Measurements from ENCODE around the gene OXSR1.
"Not testable (repeated sequence)": the region's sequence is repeated elsewhere in the genome, so short reads cannot be mapped to it uniquely, and the experiment has no call there.

The OXSR1 gene

DNA sequence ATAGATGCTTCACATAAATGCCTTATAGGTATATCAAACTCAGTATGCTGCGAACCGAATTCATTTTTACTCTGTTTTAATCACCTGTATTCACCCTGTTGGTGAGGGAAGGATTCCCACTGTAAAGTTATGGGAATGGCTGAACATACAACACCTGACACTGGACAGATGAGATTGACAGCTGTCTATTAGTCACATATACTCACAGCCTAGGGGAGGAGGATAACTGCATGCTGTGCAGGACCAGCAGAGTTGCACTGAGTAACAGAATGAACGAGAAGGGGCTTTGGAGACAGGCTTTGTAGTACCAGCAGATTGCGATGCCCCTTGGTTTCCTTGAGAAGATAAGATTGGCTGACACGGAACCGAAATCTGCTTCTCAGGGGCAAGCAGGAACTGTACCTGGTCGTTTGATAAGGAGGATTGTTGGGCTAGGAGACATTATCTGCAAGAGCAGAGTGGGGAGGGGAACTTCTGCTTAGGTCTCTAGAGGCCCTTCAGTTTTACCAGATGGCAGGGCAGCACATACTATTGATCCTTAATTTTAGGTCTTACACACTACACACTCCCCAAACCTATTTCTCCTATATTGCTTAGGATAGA is 56.8 kb downstream of the OXSR1 start:
- DNase-seq (ENCODE audit: low read depth in 3 of 3) = no peak

DNA sequence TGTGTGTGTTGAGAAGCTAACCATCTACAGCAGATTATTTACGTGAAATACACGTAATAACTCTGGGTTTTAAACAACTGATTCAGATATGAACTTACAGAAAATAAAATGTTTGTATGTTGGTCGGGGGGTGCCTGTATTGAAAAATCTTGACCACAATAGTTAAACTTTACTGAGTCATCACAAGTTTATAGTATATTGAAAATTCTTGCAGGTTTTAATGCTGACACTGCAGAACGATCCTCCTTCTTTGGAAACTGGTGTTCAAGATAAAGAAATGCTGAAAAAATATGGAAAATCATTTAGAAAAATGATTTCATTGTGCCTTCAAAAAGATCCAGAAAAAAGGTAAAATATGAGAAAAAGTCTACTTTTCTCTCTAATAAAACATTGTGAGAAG is 59.0 kb downstream of the OXSR1 start:
- DNase-seq (ENCODE audit: low read depth in 3 of 3) = no peak

DNA sequence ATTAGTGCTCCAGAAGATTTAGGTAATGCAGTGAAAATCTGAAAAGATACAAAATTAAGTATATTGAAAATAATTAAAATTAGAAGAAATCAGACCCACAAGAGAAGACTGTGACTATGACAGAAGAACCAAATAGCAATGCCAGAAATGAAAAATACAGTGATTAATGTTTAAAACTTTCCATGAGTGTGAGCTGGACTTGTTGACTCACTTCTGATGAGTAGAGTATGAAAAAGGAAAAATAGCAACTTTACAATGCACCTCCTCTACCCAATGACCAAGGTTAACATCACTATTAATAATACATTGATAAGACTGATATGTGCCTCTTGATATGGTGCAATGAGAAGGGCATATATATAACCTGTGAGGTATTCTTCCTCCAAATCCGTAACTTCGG is 60.9 kb downstream of the OXSR1 start:
- DNase-seq (ENCODE audit: low read depth in 3 of 3) = no peak

DNA sequence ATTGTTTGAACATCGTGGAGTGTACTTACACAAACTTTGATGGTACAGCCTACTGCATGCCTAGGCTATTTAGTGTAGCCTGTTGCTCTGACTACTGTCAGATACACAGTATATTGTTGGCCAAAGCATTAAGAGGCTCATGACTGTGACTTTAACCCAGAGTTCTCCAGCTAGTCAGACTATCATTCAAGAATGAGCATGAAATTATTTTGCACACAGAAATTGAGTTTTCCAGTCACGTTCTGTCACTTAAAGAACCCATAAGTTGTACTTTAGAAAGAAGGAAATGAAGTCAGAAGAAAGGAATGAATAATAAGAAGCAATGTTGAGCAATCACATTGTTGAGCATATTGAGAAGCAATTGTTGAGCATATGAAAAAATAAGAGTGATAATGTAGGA is 62.7 kb downstream of the OXSR1 start:
- DNase-seq (ENCODE audit: low read depth in 3 of 3) = no peak

DNA sequence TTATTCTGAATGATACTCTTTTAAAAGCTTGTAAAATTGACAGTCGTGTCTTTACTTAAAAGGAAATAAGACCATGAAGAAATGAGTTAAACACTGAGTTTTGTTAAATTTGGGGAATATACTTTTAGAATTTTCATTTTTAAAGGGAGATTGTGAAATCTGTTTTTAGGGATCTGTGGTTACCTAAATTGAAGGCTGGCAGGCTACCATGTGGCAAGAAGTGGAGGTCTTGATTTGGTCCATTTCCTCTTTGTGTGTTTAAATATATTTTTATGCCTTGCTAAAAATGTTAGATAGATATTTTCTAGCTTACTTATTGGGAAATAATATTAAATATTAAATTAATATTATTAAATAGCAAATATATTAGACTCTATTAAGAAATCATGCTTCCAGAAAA is 63.7 kb downstream of the OXSR1 start:
- DNase-seq (ENCODE audit: low read depth in 3 of 3) = no peak

DNA sequence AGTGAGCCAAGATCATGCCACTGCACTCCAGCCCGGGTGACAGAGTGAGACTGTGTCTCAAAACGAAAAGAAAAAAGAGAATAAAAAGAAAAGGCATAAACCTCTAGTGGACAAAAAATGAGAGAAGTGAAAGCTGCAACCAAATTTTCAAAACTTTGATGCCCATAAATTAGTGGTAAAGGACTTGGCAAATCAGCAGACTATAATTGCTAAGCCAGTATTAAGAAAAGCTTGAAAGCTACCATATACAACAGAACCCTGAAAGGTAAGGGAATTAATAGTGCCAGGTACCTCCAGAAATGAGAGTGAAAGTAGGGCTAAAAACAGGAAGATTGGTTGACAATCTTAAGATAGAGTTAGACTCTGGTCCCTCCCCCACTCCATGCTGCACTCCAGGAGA is 67.4 kb downstream of the OXSR1 start:
- DNase-seq (ENCODE audit: low read depth in 3 of 3) = no peak

DNA sequence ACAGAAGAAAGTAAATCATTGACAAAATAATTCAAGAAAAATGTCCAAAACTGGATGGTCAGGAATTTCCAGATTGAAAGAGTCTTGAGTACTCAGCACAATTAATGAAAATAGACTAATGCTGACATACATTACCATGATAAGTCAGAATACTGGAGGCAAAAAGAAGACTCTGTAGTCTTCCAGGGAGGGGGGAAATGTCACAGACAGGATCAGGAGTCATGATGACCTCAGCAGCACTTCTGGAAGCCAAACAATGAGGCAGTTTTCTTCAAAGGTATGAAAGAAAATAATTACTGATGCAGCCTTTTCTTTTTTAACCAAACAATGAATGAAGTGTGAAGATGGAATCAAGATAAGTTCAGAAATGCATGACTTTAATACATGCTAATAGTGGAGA is 70.1 kb downstream of the OXSR1 start:
- no peak for DNase-seq (ENCODE audit: low read depth in 3 of 3)

DNA sequence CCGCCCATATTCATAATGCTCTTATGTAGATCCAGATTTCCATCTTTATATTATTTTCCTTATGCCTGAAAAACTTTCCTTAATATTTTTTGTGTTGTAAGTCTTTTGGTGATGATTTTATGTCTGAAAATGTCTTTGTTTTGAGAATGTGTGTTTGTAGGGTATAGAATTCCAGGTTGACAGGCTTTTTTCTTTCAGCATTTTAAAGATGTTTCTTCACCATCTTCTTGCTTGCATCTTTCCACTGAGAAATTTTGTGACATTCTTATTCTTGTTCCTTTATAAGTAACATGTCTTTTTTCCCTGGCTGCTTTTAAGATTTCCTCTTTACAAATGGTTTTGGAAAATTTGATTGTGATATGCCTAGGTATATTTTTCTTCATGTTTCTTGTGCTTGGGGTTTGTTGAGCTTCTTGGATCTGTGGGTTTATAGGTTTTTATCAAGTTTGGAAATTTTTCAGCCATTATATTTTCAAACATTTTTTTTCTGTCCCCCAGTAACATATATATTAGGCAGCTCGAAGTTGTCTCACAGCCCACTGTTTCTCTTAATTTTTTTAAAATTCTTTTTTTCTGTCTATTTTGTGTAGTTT is 73.2 kb downstream of the OXSR1 start:
- no peak for DNase-seq (ENCODE audit: low read depth in 3 of 3)

DNA sequence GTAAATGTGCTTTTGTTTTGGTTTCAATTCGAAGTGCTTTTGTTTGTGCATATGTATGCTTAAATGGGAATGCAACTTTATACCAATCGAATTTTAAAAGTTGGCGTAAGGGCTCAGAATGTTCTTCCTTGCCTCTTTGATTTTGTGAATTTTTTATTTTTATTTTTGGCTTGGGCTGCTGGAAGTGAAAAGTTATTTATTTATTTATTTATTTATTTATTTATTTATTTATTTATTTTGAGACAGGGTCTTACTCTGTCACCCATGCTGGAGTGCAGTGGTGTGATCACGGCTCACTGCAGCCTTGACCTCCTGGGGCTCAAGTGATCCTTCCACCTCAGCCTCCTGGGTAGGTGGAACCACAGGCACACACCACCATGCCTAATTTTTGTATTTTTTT is 77.5 kb downstream of the OXSR1 start:
- DNase-seq (ENCODE audit: low read depth in 3 of 3) = not testable (repeated sequence)

DNA sequence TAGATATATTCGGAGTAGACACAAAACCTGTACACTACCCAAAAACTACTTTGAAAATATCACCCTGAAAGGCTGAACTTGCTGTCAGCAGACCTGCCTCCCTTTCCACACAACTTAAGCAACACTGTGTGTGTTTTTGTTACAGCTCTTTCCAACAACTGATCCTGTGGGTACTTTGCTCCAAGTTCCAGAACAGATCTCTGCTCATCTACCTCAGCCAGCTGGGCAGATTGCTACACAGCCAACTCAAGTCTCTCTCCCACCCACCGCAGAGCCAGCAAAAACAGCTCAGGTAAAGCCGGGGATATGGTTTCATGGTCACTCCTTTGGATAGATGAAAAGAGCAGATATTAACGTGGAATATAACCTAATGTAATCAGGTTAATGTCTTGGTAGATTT is 80.6 kb downstream of the OXSR1 start:
- no peak for DNase-seq (ENCODE audit: low read depth in 3 of 3)

DNA sequence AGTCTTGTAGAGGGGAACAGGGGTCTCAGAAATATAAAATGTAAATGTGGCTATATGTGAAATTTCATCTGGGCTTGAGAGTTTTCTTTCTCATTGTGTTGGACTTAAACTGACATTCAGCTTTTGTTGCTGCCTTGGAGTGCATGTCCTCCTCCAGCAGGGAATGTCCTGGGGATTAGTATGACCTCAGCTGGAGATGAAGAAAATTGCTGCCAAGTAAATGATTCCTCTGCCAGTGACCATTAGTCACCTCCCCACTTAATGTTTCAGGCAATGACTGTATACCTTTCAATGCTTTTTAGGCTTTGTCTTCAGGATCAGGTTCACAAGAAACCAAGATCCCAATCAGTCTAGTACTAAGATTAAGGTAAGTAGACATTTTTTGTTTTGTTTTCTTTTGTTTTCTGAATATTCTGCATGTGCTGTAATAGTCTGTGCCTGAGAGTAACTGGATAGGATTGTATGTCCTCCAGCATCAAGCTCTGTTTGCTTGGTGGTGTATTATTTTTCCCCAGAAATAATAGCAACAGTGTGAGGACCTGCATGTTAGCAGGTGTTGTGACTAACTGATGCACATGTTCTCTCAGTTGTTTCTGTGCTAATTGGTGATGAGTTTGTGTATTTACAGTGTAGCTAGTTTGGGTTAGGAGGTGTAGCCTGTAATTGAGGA is 82.2 kb downstream of the OXSR1 start:
- DNase-seq (ENCODE audit: low read depth in 3 of 3) = no peak

DNA sequence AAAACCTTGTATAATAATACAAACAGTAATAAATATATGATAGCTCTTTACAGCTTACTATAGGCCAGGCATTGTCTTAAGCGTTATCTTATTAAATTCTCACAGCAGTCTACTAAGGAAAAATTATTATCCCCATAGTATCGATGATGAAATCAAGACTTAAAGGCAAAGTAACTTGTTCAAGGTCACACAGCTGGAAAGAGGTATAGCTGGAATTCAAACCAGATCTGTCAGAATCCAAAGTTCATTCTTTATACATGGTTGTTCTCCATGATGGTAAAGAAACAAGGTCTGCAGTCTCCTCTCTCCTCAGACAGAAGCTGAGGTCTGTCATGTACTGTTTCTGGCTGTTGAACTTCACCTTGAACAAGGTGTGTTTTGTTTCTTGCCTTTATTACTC is 84.9 kb downstream of the OXSR1 start:
- DNase-seq (ENCODE audit: low read depth in 3 of 3) = no peak

DNA sequence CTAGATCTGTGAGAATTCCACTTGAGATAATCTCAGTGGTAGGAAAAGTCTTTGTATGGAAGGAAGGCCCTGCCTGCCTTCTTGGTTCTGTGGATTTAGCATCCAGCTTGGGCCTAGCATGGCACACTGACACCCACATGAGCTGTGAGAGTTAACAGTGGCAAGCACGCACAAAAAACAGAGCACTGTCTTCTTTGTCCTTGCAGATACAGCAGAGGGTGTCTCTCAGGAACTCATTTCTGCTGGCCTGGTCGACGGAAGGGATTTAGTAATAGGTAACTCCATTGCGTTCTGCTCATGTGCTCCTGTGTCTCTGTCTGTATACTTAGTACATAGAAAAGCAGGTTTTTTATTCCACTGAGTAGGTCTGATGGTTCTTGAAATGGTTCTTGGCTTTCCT is 85.9 kb downstream of the OXSR1 start:
- DNase-seq (ENCODE audit: low read depth in 3 of 3) = no peak

DNA sequence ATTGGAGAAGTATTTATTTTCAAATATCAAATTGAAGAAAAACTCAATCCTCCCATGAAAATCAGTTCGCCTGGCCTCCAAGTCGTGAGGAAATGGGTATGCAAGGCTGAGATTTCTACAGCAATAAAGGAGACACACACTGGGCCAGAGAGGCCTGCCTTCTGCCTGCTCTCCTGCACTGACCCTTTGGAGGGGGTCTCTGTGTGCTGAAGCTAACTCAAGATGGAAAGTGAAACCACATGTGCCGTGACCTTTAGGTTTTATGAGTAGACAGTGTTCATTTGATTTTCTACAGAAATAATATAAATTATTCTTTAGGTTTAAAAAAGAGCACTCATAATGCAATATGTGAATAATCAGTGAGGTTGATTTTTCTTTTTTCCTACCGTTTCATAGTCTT is 88.4 kb downstream of the OXSR1 start:
- no peak for DNase-seq (ENCODE audit: low read depth in 3 of 3)

DNA sequence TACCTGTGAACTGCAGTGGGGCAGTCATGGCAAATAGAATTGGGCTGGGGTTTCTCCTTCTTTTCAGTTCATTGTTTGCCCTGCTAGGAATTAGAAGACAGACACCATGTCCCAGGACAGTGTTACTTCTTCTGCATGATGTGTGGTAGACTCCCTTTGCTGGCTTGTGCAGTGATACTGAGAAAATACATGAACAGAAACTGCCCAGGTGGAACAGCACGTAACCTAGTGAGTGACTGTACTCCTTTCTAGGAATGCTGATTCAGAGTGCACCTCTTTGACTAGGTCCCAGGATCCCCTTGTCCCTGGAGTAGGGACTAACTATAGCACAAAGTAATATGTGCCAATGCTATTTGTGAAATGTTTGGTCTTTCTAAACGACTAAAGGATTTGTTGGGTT is 89.5 kb downstream of the OXSR1 start:
- DNase-seq (ENCODE audit: low read depth in 3 of 3) = no peak

DNA sequence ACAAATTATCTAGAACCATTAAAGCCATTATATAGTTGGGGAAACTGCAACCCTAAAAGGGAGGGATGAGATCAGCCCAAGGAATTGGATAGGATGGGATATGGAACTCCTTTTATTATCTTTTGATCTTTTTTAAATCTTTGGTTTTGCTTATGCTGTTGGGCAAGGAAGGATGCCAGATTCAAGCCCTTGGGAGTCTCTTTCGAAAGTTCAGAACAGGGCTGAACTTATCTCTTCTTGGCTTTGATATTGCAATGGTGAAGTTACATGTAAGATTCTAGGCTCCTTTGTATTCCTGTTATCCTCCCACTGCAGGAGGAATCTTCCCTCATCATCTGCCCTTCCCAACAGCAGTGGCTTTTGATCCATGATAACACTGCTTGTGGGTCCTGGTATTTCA is 90.3 kb downstream of the OXSR1 start:
- no peak for DNase-seq (ENCODE audit: low read depth in 3 of 3)

DNA sequence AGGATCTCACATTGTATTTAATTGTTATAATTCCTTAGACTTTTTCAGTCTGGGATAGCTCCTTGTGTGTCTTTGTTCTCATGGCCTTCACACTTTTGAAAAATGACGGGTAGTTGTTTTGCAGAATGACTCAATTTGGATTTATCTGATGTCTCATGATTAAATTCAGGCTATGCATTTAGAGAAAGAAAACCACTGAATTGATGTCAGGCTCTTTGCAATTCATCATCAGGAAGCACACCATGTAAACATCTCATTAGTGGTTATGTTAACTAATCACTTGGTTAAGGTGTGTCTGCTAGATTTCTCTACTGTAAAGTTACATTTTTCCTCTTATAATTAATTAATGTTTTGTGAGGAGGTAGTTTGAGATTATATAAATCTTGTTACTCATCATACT is 92.2 kb downstream of the OXSR1 start:
- DNase-seq (ENCODE audit: low read depth in 3 of 3) = no peak

DNA sequence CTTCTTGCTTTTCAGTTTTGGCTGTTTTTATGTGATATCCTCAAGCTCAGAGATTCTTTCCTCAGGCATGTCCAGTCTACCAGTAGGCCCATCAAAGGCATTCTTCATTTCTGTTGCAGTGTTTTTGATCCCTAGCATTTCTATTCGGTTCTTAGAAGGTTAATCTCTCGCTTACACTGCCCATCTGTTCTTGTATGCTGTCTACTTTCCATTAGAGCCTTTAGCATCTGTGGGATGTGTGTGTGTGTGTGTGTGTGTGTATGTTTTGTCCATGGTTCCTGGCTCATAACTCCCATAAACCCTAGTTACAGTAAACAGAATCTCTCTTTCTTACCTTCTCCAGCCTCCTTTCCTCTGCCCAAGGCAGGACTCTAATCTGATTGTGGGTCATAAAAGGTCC is 95.1 kb downstream of the OXSR1 start:
- no peak for DNase-seq (ENCODE audit: low read depth in 3 of 3)

DNA sequence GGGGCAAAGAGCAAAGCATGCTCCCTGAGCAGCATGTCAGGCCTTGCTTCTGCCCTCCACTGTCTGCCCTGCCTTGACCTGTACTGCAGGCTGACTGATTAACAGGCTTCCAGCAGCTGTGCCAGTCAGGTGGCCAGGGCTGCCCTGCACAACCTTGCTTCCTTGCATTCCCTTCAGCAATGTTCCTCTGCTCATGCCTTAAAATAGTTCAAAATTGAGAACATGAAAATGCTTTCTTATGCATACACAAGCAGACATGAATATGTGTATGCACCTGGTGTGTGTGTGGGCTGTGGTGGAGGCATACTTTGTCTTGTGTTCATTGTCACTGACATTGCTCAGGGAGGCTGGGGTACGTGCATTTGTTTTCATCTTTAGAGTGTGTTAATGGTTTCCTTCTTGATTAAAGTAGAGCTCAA is 99.0 kb downstream of the OXSR1 start:
- DNase-seq (ENCODE audit: low read depth in 3 of 3) = no peak

DNA sequence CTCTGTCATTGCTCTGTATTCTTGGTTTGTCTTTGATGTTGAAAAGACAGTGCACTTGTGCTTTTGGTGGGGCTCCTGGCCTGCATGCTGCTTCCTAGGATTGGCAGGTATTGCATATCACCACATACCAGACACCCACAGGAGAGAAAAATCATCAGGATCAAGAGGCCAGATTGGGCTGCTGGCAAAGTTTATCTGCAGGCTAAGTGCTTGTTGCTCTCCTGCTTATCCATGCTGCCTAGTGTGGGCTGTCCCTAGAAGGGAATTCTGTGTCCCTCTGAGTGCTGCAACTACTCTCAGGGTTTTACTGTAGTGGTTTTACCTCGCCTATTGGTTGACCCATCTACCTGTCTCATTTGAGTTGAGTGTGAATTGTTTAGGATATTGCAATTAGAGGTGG is 99.4 kb downstream of the OXSR1 start:
- DNase-seq (ENCODE audit: low read depth in 3 of 3) = no peak

DNA sequence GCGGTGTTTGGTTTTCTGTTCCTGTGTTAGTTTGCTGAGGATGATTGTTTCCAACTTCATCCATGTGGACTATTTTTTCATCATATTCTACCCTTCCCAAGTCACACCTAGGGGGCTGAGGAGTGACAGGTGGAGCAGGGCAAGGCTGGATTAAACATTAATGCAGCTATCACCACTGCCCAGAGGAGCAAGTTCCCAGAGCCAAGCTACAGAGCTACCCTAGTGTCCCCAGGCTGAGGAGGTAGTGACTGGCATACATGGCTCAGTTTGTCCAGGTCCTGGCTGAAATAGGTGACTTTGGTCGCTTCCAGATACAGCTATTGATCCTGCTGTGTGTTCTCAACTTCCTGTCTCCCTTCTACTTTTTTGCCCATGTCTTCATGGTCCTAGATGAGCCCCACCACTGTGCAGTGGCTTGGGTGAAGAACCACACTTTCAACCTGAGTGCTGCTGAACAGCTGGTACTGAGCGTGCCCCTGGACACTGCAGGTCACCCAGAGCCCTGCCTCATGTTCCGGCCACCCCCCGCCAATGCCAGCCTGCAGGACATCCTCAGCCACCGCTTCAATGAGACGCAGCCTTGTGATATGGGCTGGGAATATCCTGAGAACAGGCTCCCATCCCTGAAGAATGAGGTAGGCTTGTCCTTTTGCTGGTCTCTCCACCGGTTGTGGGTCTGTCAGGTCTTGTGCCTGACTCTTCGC is 100.4 kb downstream of the OXSR1 start, which contains the start of gene SLC22A13:
SLC22A13 (plus strand) TSS at position 209 of the 704 bp plus-strand sequence; CDS start at position 258, 49 bp downstream.
- no peak for DNase-seq (ENCODE audit: low read depth in 3 of 3)

DNA sequence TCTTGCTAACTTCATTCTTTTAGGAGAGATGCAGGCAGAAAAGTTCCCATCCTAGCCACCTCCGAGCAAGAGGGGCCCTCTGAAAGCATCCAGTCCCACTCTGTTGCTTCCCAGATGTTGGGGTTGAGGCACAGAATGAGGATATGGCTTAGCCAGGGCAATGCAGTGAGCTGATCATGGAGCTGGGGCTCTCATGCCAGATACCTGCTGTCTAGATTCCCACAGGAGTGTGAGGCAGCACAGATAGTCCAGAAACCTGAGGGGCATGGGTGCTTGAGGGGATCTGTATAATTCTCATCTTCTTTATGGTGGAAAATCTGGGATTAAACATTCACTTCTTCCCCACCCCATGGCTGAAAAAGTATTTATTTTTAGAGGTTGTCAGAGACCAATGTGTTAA is 101.5 kb downstream of the OXSR1 start:
- DNase-seq (ENCODE audit: low read depth in 3 of 3) = no peak

DNA sequence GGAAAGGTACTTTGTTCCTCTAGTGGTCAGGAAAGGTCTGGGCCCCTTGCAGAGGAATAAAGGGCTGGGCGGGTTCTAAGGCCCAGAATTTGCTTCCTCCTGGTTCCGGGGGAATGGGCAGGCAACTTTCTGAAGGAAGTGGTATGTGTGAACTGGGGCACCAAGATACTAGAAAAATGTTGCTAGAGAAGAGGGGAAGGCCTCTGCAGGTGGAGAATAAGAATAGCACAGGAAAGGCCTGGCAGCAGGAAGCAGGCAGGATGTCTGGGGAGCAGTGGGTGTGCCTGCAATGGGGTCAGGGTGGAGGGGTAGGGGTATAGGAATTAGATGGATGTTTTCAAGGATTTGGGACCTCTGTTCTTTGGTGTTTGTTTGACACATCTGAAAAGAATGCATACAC is 102.3 kb downstream of the OXSR1 start:
- DNase-seq (ENCODE audit: low read depth in 3 of 3) = no peak
